HG03521 (cell line): ENCODE results near the gene AURKAIP1.
"Not testable (repeated sequence)": the region's sequence is repeated elsewhere in the genome, so short reads cannot be mapped to it uniquely, and the experiment has no call there.

Experiments
- ATAC-seq: cut with Tn5 transposase; IDR thresholded peaks from one replicate; pipeline ENCODE4 v1.9.1; 2021; ENCODE audit warnings: mild to moderate bottlenecking, moderate library complexity; ENCODE audit not compliant: unreplicated experiment

Gene AURKAIP1

DNA sequence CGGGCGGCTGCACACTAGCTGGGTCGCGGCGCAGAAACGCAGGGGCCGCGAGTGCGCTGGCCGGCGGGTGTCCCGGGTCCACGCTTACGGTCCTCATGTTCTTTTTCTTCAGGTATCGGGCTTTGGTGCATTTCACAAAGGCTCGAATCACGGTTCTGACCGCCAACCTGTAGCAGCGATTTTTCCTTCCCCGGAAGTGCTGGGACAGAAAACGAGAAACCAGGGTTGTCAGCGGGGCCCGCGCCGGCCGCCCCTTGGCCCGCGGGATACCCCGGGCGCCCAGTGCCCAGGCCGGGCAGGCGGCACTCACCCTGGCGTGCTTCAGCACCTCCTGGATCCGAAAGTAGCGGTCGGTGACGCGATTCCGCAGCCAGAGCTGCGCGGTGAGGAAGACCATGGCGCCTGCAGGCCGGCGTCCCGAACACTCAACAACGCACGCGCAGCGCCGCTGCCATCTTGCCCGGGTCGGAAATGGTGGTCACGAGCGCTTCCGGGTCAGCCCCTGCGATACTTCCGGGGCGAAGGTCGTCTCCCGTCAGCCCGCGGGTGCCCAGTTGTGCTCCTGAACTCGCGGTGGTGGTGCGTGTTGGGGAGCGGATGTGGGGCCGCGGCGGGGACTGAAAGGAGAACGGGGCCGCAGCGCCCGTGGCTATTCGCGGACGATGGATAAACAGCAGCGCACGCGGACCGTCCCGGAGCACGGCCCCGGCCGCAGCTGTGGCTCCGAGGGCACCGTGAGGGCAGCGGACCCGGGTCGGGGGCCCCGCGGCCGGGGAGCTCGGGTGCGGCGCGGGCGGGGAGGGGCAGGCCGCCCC is 32.0 kb upstream of the AURKAIP1 start, which contains the start of gene MRPL20:
Gene MRPL20, minus strand, starts transcription at position 473 of the 815 bp plus-strand sequence. Its CDS starts 76 bp downstream, at position 397.
- ATAC-seq: peak; percentile 91

DNA sequence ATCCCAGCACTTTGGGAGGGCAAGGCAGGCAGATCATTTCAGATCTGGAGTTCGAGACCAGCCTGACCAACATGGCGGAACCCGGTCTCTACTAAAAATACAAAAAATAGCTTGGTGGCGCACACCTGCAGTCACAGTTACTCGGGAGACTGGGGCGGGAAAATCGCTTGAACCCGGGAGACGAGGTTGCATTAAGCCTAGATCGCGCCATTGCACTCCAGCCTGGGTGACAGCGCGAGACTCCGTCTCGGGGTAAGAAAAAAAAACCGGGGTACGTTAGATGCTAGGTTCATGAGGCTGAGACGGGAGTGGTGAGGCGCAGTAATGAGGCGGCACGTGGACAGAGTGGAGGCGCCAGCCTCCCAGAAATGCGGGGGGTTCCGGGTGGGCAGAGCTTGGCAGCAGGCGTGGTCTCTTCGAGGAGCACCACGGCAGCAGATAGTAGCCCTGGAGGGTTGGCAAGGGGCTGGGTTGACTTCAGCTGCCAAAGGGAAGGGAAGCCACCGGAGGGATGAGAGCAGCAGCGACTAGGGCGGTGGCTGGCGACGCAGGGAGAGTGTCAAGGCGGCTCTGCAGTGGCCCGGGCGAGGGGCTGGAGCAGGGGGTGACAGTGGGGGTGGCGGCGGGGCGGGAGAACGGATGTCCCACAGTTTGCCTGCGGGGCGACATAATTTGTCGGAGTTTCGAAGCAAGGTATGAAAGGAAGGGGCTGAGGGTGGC is 31.3 kb upstream of the AURKAIP1 start:
- no peak for ATAC-seq

DNA sequence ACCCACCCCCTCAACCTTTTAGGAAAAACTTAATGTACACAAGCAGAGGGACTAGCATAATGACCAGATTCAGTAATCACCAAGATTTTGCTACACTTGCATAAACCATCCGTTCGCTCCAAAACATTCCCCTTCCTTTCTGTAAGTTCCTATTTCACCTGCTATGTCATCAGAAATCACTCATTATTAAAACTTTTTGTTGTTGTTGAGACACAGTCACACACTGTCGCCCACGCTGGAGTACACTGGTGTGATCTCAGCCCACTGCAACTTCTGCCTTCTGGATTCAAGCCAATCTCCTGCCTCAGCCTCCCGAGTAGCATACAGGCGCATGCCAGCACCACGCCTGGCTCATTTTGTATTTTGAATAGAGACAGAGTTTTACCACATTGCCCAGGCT is 28.6 kb upstream of the AURKAIP1 start:
- ATAC-seq: no peak

GRCh38 chr1:1402901-1403392 is 27.9 kb upstream of the AURKAIP1 start:
- not testable (repeated sequence) for ATAC-seq

GRCh38 chr1:1402072-1402900 is 27.3 kb upstream of the AURKAIP1 start:
- ATAC-seq: no peak

- no peak for ATAC-seq
Observed at GRCh38 chr1:1401457-1402010, 26.5 kb upstream of the AURKAIP1 start.

- no peak for ATAC-seq
Observed at GRCh38 chr1:1400576-1401456, 25.8 kb upstream of the AURKAIP1 start.

DNA sequence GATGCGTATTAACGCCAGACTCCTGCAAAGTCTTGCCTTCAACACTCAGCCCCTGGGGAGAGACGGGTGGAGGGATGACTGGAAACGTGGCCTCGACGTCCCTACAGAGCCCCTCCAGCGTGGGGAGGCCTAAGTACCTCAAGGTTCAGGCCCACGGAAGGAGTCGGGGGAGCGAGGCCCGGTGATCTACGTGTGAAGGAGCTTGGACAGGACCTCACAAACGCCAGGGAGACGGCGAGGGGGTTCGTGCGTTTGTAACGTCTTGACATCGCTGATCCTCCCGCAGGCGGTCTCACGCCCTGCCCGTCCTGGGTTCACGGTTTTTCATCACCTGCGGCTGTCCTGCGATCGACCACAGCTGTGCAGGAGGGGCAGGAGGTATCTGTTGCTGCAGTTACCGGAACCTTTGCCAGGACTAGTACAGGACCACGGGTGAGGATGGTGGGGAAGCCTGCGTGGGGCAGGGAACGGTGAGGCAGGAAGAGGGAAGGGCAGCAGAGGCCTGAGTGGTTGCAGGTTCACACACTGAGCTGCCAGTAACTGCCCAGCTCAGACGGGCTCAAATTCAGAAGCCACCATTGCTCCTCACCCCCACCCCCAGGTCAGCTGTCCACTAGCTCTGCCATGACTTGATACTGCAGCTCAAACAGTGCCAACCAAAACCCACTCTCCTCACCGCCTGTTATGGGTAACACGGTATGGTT is 25.0 kb upstream of the AURKAIP1 start:
- ATAC-seq: no peak

DNA sequence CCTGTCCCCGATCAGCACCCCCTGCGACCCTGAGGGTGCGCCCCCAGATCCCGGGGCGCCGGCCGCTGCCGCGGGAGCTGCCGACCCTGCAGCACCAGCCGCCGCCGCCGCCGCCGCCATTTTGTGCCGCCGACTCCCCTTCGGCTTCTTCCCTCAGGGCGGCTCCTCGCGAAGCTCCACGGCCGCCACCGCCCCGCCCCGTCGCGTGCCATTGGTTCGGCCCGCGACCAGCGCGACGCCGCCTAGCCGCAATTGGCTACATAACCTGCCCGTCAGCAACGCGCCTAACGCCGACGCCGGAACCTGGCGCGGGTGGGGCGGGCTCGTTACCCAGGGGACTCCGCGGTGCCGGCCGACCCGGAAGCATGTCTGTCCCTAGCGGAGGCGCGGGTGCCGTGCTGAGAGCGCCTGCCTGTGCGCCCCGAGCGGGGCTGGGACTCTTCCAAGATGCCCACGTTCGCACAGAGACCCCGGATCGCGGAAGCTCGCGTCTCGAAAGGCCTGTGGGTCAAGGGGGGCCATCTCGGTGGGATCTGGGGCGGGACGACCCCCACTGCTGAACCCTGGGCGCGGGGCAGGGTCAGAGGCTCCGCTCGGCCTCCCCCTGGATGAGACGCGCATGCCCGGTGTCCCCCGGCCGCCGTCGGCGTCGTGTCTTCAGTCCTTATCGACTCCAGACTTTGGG is 24.3 kb upstream of the AURKAIP1 start, which contains the start of gene CCNL2:
Gene CCNL2, minus strand, starts transcription at position 149 of the 685 bp plus-strand sequence. Its CDS starts 29 bp downstream, at position 120.
- peak; percentile 93 for ATAC-seq

DNA sequence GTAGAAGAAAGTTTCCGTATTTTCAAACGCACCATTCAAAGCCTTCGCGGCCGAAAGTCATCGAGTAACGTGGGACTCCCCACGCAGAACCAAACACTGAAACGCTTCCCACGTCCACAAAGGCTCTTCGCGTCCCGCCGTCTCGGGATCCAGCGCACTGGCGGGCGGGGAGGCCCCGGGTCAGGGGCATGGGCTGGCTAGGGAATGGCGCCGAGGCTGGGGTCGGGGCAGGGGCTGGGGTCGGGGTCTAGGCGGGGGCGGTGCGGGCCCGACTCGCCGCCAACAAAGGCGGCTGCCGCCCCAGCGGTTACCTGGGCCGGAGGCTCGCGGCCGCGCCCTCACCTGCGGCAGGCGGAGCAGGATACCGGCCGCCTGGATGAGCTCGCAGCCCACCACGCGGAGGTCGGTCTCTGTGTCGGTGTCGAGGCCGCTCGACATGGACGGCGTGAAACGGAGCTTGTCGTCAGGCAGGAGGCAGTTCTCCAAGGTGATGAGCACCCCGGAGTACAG is 23.7 kb upstream of the AURKAIP1 start:
- peak; percentile 0 for ATAC-seq

DNA sequence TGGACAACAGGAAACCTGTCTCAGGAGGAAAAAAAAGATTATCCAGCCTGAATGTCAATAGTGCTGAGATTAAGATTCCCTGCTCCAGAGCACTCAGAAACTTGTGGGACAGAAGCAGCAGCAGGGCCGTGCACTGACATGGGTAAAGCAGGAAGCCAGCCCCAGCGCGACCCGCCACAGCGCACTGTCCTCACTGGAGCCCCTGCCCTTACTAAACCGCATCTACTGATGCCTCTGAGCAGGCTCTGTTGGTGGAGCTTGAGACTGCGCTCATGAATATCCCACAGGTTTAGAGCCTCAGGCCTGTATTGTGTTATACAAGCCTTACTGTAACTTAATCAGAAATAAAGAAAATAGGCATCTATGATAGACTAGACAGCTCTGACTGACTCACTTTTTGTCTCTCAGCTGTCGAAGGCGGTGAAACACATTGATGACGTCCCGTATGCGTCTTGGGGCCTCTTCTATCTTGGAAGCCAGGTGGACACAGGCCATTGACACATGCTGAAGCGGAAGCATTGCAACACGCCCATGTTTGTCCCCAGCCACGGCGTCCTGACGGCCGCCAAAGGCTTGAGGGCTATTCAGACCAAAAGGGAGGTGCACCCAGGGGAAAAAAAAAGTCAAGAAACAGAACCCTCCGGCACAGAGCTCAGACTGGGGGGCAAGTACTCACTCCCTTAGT is 23.0 kb upstream of the AURKAIP1 start:
- ATAC-seq: no peak

GRCh38 chr1:1395166-1395565 is 20.2 kb upstream of the AURKAIP1 start:
- ATAC-seq: no peak

- ATAC-seq: no peak
Observed at GRCh38 chr1:1394116-1394515, 19.1 kb upstream of the AURKAIP1 start.

- ATAC-seq: no peak
Observed at GRCh38 chr1:1393428-1393827, 18.4 kb upstream of the AURKAIP1 start.

DNA sequence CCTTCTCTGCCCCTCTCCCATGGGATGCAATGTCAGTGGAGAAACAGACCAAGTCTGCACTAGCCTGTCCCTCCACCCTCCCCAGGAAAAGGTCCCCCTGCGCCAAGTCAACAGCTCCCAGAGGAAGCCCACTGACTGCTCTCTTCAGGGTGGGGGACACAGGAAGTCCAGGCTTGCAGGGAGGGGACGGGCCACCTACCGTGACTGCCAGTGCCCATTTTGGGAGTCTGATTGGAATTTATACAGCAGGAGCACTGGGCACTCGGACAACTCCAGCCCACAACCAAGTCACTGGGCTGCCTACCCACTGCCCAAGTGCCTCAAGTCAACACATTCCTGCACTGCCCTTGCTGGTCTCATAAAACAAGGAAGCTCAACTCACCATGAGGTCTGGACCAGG is 18.0 kb upstream of the AURKAIP1 start:
- ATAC-seq: no peak

- no peak for ATAC-seq
Observed at GRCh38 chr1:1391225-1391624, 16.2 kb upstream of the AURKAIP1 start.

DNA sequence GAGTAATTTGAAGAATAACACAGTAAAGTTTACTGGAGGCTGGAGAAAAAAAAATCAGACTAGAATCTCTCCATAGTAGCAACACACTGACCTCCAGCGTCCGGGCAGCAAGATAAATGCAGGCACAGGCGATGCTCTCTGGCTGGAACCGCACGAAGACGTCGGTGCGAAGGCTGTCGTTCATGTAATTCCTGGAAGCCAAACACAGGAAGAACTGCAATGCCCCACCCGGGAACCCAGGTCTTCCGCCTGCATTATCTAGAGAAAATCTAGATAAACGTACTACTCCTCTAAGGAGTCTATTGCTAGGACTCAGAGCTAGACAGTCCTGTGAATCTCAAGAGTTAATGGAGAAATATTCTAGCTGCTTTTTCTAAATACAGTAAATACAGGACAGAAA is 15.7 kb upstream of the AURKAIP1 start:
- ATAC-seq: no peak

DNA sequence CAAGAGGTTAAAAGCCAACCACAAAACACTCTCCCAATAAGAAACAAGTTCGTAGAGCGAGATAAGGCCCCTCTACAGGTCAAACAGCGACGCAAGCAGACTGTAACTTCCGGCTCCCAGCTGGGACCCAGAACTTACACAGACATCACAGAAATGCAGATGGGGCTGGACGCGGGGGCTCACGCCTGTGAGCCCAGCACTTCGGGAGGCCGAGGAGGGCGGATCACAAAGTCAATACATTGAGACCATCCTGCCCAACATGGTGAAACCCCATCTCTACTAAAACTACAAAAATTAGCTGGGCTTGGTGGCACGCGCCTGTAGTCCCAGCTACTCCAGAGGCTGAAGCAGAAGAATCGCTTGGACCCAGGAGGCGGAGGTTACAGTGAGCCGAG is 13.1 kb upstream of the AURKAIP1 start:
- no peak for ATAC-seq
